SK-N-MC (cell line): ENCODE measurements around the gene LIFR.

Experiments
- EZH2 ChIP-seq: fragments of 200-600 bp; sonication (generic); IDR thresholded peaks from one replicate; pipeline ENCODE4 v1.6.1; 2017; ENCODE audit warnings: antibody characterized with exemption
- POLR2AphosphoS5 ChIP-seq: IDR thresholded peaks from 2 replicates; pipeline ENCODE4 v1.6.1; 2012; ENCODE audit warnings: mild to moderate bottlenecking, low read depth, low read length, borderline replicate concordance

- TF ChIP-seq EZH2 (no peak), POLR2AphosphoS5 (no peak)
These were observed 105.2 kb downstream of the LIFR start for GRCh38 chr5:38451074-38451725.
